Measurements from ENCODE around the gene TMEM18. TPM values are rescaled to one million over a fixed set of nuclear protein-coding genes. Genes with fewer than 3 reads are reported as not detected.

Gene TMEM18
- total and polyA plus RNA-seq, 2 experiments from 2014 or later = 15.0 to 41.9 TPM

DNA sequence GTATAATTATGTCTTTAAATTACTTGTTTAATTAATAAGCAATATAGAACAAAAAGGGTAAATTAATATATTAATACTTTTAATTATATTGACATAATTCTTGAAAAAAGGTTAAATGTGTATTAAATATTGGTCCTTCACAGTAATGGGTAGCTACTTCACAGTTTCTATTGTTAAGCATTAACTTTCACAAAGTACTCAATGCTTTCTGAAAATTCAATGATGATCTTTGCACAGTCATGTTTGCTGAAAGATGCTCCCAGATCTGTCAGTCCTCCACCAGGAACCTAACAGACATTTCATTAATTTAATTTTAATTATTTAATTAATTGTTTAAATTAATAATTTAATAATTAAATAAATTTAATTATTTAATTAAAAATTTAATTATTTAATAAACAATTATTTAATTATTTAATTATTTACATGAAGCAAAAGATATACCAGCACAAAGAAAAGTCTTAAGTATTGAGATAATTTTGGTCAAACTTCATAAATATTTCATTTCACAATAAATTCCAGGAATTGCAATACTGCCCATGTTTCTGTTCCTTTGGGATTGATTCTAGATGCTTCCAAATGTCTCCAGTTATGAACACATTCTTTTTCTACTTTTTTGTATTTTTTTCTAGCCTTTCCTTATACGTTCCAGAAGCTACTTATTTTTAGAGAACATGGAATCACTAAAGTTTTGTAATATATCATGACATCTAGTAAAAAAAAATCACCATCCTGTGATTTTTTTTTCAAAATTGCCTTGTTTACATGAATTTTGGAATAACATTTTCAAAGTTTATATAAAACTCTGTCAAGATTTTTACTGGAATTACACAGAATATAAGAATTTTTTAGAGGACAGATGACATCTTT lies 46.5 kb downstream of the TMEM18 start (continued):
- TF ChIP-seq, protein P1, sequence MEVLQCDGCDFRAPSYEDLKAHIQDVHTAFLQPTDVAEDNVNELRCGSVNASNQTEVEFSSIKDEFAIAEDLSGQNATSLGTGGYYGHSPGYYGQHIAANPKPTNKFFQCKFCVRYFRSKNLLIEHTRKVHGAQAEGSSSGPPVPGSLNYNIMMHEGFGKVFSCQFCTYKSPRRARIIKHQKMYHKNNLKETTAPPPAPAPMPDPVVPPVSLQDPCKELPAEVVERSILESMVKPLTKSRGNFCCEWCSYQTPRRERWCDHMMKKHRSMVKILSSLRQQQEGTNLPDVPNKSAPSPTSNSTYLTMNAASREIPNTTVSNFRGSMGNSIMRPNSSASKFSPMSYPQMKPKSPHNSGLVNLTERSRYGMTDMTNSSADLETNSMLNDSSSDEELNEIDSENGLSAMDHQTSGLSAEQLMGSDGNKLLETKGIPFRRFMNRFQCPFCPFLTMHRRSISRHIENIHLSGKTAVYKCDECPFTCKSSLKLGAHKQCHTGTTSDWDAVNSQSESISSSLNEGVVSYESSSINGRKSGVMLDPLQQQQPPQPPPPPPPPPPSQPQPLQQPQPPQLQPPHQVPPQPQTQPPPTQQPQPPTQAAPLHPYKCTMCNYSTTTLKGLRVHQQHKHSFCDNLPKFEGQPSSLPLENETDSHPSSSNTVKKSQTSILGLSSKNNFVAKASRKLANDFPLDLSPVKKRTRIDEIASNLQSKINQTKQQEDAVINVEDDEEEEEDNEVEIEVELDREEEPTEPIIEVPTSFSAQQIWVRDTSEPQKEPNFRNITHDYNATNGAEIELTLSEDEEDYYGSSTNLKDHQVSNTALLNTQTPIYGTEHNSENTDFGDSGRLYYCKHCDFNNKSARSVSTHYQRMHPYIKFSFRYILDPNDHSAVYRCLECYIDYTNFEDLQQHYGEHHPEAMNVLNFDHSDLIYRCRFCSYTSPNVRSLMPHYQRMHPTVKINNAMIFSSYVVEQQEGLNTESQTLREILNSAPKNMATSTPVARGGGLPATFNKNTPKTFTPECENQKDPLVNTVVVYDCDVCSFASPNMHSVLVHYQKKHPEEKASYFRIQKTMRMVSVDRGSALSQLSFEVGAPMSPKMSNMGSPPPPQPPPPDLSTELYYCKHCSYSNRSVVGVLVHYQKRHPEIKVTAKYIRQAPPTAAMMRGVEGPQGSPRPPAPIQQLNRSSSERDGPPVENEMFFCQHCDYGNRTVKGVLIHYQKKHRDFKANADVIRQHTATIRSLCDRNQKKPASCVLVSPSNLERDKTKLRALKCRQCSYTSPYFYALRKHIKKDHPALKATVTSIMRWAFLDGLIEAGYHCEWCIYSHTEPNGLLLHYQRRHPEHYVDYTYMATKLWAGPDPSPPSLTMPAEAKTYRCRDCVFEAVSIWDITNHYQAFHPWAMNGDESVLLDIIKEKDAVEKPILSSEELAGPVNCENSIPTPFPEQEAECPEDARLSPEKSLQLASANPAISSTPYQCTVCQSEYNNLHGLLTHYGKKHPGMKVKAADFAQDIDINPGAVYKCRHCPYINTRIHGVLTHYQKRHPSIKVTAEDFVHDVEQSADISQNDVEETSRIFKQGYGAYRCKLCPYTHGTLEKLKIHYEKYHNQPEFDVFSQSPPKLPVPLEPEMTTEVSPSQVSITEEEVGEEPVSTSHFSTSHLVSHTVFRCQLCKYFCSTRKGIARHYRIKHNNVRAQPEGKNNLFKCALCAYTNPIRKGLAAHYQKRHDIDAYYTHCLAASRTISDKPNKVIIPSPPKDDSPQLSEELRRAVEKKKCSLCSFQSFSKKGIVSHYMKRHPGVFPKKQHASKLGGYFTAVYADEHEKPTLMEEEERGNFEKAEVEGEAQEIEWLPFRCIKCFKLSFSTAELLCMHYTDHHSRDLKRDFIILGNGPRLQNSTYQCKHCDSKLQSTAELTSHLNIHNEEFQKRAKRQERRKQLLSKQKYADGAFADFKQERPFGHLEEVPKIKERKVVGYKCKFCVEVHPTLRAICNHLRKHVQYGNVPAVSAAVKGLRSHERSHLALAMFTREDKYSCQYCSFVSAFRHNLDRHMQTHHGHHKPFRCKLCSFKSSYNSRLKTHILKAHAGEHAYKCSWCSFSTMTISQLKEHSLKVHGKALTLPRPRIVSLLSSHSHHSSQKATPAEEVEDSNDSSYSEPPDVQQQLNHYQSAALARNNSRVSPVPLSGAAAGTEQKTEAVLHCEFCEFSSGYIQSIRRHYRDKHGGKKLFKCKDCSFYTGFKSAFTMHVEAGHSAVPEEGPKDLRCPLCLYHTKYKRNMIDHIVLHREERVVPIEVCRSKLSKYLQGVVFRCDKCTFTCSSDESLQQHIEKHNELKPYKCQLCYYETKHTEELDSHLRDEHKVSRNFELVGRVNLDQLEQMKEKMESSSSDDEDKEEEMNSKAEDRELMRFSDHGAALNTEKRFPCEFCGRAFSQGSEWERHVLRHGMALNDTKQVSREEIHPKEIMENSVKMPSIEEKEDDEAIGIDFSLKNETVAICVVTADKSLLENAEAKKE (CRISPR knock-in tag; IDR thresholded peaks at IDR 0.05) = no peak
- no peak for TF ChIP-seq ZNF114 (CRISPR knock-in tag; IDR thresholded peaks at IDR 0.05)
- no peak for TF ChIP-seq EZH2 (IDR thresholded peaks at IDR 0.05; ENCODE audit: low read depth, unreplicated experiment)
- TF ChIP-seq, protein P2, sequence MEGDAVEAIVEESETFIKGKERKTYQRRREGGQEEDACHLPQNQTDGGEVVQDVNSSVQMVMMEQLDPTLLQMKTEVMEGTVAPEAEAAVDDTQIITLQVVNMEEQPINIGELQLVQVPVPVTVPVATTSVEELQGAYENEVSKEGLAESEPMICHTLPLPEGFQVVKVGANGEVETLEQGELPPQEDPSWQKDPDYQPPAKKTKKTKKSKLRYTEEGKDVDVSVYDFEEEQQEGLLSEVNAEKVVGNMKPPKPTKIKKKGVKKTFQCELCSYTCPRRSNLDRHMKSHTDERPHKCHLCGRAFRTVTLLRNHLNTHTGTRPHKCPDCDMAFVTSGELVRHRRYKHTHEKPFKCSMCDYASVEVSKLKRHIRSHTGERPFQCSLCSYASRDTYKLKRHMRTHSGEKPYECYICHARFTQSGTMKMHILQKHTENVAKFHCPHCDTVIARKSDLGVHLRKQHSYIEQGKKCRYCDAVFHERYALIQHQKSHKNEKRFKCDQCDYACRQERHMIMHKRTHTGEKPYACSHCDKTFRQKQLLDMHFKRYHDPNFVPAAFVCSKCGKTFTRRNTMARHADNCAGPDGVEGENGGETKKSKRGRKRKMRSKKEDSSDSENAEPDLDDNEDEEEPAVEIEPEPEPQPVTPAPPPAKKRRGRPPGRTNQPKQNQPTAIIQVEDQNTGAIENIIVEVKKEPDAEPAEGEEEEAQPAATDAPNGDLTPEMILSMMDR (conservative IDR thresholded peaks at IDR 0.05; ENCODE audit: low read depth in 2 of 2) = no peak
- no peak for TF ChIP-seq STAT1 (IDR thresholded peaks at IDR 0.05; ENCODE audit: unreplicated experiment)
- TF ChIP-seq ETS1 (IDR thresholded peaks at IDR 0.05) = no peak
